Vagina (tissue), 2 donors: ENCODE results near the gene REN.

Source experiments
- POLR2A ChIP-seq, 2 donors: fragments of 450-650 bp; IDR thresholded peaks; one replicate each; pipeline ENCODE4 v1.6.1; 2017; ENCODE audit warnings: antibody characterized with exemption in 2 of 2, mild to moderate bottlenecking in 2 of 2, moderate library complexity in 2 of 2
- TF ChIP-seq, protein P1 (sequence below), 3 experiments: fragments of 450-650 bp in 2 of 3; fragments of 200-600 bp in 1 of 3; sonication (generic) in 1 of 3; IDR thresholded peaks; one replicate each; pipeline ENCODE4 v1.5.1; 2017 to 2019; ENCODE audit warnings: antibody characterized with exemption in 3 of 3, mild to moderate bottlenecking in 2 of 3, moderate library complexity in 2 of 3

- TF ChIP-seq, protein P1, sequence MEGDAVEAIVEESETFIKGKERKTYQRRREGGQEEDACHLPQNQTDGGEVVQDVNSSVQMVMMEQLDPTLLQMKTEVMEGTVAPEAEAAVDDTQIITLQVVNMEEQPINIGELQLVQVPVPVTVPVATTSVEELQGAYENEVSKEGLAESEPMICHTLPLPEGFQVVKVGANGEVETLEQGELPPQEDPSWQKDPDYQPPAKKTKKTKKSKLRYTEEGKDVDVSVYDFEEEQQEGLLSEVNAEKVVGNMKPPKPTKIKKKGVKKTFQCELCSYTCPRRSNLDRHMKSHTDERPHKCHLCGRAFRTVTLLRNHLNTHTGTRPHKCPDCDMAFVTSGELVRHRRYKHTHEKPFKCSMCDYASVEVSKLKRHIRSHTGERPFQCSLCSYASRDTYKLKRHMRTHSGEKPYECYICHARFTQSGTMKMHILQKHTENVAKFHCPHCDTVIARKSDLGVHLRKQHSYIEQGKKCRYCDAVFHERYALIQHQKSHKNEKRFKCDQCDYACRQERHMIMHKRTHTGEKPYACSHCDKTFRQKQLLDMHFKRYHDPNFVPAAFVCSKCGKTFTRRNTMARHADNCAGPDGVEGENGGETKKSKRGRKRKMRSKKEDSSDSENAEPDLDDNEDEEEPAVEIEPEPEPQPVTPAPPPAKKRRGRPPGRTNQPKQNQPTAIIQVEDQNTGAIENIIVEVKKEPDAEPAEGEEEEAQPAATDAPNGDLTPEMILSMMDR (IDR thresholded peaks at IDR 0.05): no peak
- TF ChIP-seq POLR2A (IDR thresholded peaks at IDR 0.05): no peak
Observed at GRCh38 chr1:204192046-204192445, 25.9 kb upstream of the REN start.
